Nasal cavity respiratory epithelium epithelial cell of viscerocranial mucosa (primary cell): Measurements from ENCODE around the gene ZNF165. TPM values are rescaled to one million over a fixed set of nuclear protein-coding genes. Genes with fewer than 3 reads are reported as not detected.

Experiments used
- total RNA-seq: library from RNA; depleted of rRNA; stranded (reverse); fragments of >200 nt; gene quantifications from 2 replicates; pipeline ENCODE4 v1.2.3, GENCODE V29; 2014

ZNF165 gene
- 3.6 and 7.5 TPM in 2 replicates for total RNA-seq

DNA sequence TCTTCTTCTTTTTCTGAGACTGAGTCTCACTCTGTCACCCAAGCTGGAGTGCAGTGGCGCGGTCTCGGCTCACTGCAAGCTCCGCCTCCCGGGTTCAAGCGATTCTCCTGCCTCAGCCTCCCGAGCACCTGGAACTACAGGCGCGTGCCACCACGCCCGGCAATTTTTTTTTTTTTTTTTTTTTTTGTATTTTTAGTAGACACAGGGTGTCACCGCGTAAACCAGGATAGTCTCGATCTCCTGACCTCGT, at the start of gene ZNF165:
Gene ZNF165, plus strand, starts transcription at position 188 of the 250 bp plus-strand sequence. CDS start 4,913 bp downstream, outside the sequence.

DNA sequence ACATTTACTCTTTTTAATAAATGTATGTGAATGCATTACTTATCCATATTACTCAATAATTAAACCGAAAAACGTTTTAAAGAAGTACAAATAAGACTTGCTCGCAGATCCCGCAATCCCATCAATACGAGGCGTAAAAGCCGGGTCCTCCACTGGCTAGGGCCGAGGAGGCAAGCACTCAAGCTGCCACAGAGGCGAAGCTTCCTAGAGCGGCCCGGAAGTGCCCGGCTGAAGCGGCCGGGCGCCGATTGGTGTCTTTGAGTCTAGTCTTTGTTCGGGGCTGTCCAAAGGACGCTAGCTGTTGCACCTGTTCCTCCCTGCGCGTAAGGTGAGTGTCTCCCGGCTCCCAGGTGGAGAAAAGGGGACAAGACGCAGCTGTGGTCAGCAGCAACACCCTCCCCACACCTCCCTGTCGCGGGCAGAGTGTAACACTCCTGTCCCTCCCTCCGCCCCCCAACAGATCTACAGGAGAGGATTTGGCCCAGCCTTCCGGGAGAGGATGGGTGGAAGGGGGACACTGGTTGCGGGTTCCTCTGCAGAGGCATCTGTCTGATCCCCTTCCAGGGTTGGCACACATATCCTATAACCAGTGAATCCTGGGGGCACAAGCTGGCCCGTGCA, 44.1 kb downstream of the ZNF165 start, which contains the start of gene ZSCAN16:
Gene ZSCAN16, plus strand, starts transcription at position 260 of the 621 bp plus-strand sequence. CDS start 835 bp downstream, outside the sequence.

Other genes starting within 250 kb of the ZNF165 start
- gene OR2B2, start 168.2 kb upstream of the ZNF165 start, total RNA-seq: not detected in 2 replicates
- not detected in 2 replicates for gene OR2B6, start 123.3 kb upstream of the ZNF165 start, total RNA-seq
- 5.6 and 10.3 TPM in 2 replicates for gene ZSCAN16, start 44.0 kb downstream of the ZNF165 start, total RNA-seq
- 7.2 and 15.9 TPM in 2 replicates for gene ZKSCAN8, start 61.3 kb downstream of the ZNF165 start, total RNA-seq
- gene ZSCAN9, start 144.7 kb downstream of the ZNF165 start, total RNA-seq: 9.9 and 16.6 TPM in 2 replicates
- gene ZKSCAN4, start 171.7 kb downstream of the ZNF165 start, total RNA-seq: 3.8 and 5.8 TPM in 2 replicates
- gene NKAPL, start 178.7 kb downstream of the ZNF165 start, total RNA-seq: 1.9 and 3.1 TPM in 2 replicates
- 6.2 and 10.8 TPM in 2 replicates for gene ZSCAN26, start 186.6 kb downstream of the ZNF165 start, total RNA-seq
- 2.1 and 3.7 TPM in 2 replicates for gene PGBD1, start 201.0 kb downstream of the ZNF165 start, total RNA-seq